Measurements from ENCODE around the gene NUP43.
"Not testable (repeated sequence)": the region's sequence is repeated elsewhere in the genome, so short reads cannot be mapped to it uniquely, and the experiment has no call there.

Gene NUP43
- 24.6 to 34.6 reads per million in 2 donors for total RNA-seq

GRCh38 chr6:149746147-149746946 is at the start of gene NUP43:
NUP43 (minus strand) TSS chr6:149746529; CDS start chr6:149746495, 34 bp downstream.
- DNase-seq = peak; percentile 65 to 98 (median 87)

GRCh38 chr6:149783551-149783950 is 37.2 kb upstream of the NUP43 start:
- DNase-seq = no peak

- no peak for DNase-seq
Measured at GRCh38 chr6:149782337-149782736, 36.0 kb upstream of the NUP43 start.

- no peak for DNase-seq
Measured at GRCh38 chr6:149781715-149782114, 35.4 kb upstream of the NUP43 start.

GRCh38 chr6:149779644-149779963 is 33.3 kb upstream of the NUP43 start:
- no peak for DNase-seq

- DNase-seq = no peak
Measured at GRCh38 chr6:149777624-149778023, 31.3 kb upstream of the NUP43 start.

- DNase-seq = peak in 1 of 5 experiments; percentile 13
Measured at GRCh38 chr6:149771925-149772324, 25.6 kb upstream of the NUP43 start.

GRCh38 chr6:149771185-149771584 is 24.9 kb upstream of the NUP43 start:
- DNase-seq = no peak

GRCh38 chr6:149769676-149770075 is 23.3 kb upstream of the NUP43 start:
- no peak for DNase-seq

GRCh38 chr6:149766156-149766769 is 19.9 kb upstream of the NUP43 start:
- no peak for DNase-seq

- no peak for DNase-seq
Measured at GRCh38 chr6:149763866-149764265, 17.5 kb upstream of the NUP43 start.

- DNase-seq = no peak
Measured at GRCh38 chr6:149761438-149761837, 15.1 kb upstream of the NUP43 start.

GRCh38 chr6:149756261-149756636 is 9.9 kb upstream of the NUP43 start:
- DNase-seq = no peak

- DNase-seq = no peak
Measured at GRCh38 chr6:149755300-149756260, 9.3 kb upstream of the NUP43 start.

GRCh38 chr6:149754548-149754947 is 8.2 kb upstream of the NUP43 start:
- no peak for DNase-seq

- DNase-seq = not testable (repeated sequence)
Measured at GRCh38 chr6:149753374-149753637, 7.0 kb upstream of the NUP43 start.

GRCh38 chr6:149752600-149753373 is 6.5 kb upstream of the NUP43 start:
- DNase-seq = no peak

- DNase-seq = not testable (repeated sequence)
Measured at GRCh38 chr6:149751920-149752319, 5.6 kb upstream of the NUP43 start.

- no peak for DNase-seq
Measured at GRCh38 chr6:149751239-149751638, 4.9 kb upstream of the NUP43 start.

GRCh38 chr6:149750136-149750609 is 3.8 kb upstream of the NUP43 start:
- peak in 4 of 5 experiments; percentile 19 to 75 (median 36) for DNase-seq

GRCh38 chr6:149749594-149750135 is 3.3 kb upstream of the NUP43 start, which contains the start of gene PCMT1:
PCMT1 (plus strand) TSS chr6:149749741; CDS start chr6:149749902, 161 bp downstream.
- peak; percentile 84 to 95 (median 88) for DNase-seq

- not testable (repeated sequence) for DNase-seq
Measured at GRCh38 chr6:149749082-149749593, 2.8 kb upstream of the NUP43 start.
